A673 (cell line): Measurements from ENCODE around the gene KIFBP. TPM values are rescaled to one million over a fixed set of nuclear protein-coding genes. Genes with fewer than 3 reads are reported as not detected.

Source experiments
- BruUV-seq: library from RNA; stranded (reverse); fragments of 400-500 nt; replicated peaks from 2 replicates; lab custom pipeline; 2021; lab: Mats Ljungman, UMichigan
- CTCF ChIA-PET: fragments of 300-600 bp; sonication (Branson Sonifier 250); formaldehyde crosslinking; loops from one replicate; lab custom pipeline; 2022; ENCODE audit warnings: antibody characterized with exemption; lab: Charles Lee
- POLR2A ChIA-PET: fragments of 300-600 bp; sonication (Branson Sonifier 250); formaldehyde crosslinking; loops from one replicate; lab custom pipeline; 2022; ENCODE audit warnings: antibody characterized with exemption; ENCODE audit not compliant: low non-redundant PET; lab: Charles Lee
- DNase-seq: peaks from one replicate; pipeline ENCODE4 v3.0.0-alpha.2; 2015; ENCODE audit warnings: low spot score
- H3K27ac ChIP-seq: fragments of 200-600 bp; sonication (generic); 2 replicates; pipeline ENCODE4 v1.5.1; 2016; ENCODE audit warnings: mixed run types, low read depth, mild to moderate bottlenecking, mixed read lengths, antibody characterized with exemption, low read length; ENCODE audit not compliant: poor library complexity, severe bottlenecking
- H3K27me3 ChIP-seq: fragments of 200-600 bp; sonication (generic); replicated peaks from 2 replicates; pipeline ENCODE4 v1.6.1; 2017; ENCODE audit warnings: mixed run types, low read depth, mild to moderate bottlenecking, mixed read lengths, antibody characterized with exemption, low read length; ENCODE audit not compliant: insufficient read depth, poor library complexity
- H3K36me3 ChIP-seq: fragments of 200-600 bp; sonication (generic); 2 replicates; pipeline ENCODE4 v1.6.1; 2016; ENCODE audit warnings: mixed run types, mild to moderate bottlenecking, mixed read lengths, antibody characterized with exemption, low read length; ENCODE audit not compliant: insufficient read depth, poor library complexity, severe bottlenecking
- H3K4me1 ChIP-seq: fragments of 200-600 bp; sonication (generic); 2 replicates; pipeline ENCODE4 v1.6.1; 2017; ENCODE audit warnings: mixed run types, mild to moderate bottlenecking, mixed read lengths, antibody characterized with exemption, low read length; ENCODE audit not compliant: insufficient read depth, poor library complexity, severe bottlenecking
- H3K4me3 ChIP-seq: fragments of 200-600 bp; sonication (generic); 2 replicates; pipeline ENCODE4 v1.5.1; 2016; ENCODE audit warnings: low read depth, mixed run types, mild to moderate bottlenecking, mixed read lengths, low read length; ENCODE audit not compliant: poor library complexity, severe bottlenecking
- H3K9me3 ChIP-seq: fragments of 200-600 bp; sonication (generic); 2 replicates; pipeline ENCODE4 v1.6.1; 2016; ENCODE audit warnings: mixed run types, low read depth, mild to moderate bottlenecking, mixed read lengths, antibody characterized with exemption, low read length; ENCODE audit not compliant: poor library complexity, severe bottlenecking
- CTCF ChIP-seq: fragments of 300-800, 200-600 bp; sonication (generic); conservative IDR thresholded peaks from 2 replicates; pipeline ENCODE4 v1.5.1; 2017; ENCODE audit warnings: low read depth, mild to moderate bottlenecking, antibody characterized with exemption, low read length, moderate library complexity, mixed read lengths
- EZH2 ChIP-seq: fragments of 200-600 bp; sonication (generic); IDR thresholded peaks from 2 replicates; pipeline ENCODE4 v1.6.1; 2017; ENCODE audit warnings: borderline replicate concordance, low read depth, mild to moderate bottlenecking, mixed read lengths, antibody characterized with exemption, low read length; ENCODE audit not compliant: poor library complexity, severe bottlenecking
- intact Hi-C: fragments of 100-400 bp; cut with micrococcal nuclease; formaldehyde crosslinking; loops from one replicate; pipeline ENCODE4 v1.10.0; 2022; ENCODE audit not compliant: unreplicated experiment
- total RNA-seq: library from RNA; stranded (reverse); gene quantifications from 2 replicates; pipeline ENCODE4 v1.2.3, GENCODE V29; 2021

Gene KIFBP
- total RNA-seq, 1 experiment from 2014 or later = 42.8 TPM

DNA sequence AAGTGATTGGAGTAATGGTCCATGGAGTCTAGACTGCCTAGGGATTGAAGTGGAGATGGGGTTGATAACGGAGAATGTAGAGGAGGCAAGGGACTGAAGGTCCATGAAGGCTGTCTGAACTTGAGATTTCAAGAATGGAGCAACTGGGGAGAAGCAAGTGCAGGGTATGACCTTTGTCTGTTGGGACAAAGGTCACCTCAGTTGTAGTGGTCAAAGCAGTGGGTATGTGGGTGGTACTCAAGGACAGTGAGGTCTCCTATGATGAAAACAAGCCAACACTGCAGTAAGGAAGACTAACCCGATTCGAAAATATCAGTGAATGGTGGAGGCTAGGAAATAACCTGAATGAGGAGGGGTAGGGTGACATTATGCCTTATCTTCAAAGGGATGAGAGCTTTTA, 38.0 kb upstream of the KIFBP start:
- Histone ChIP-seq H3K4me3 (no peak overlapping the region), H3K27ac (no peak overlapping the region), H3K9me3 (no peaks in the 10 kb centered on the region), H3K4me1 (no peaks in the 10 kb centered on the region), H3K36me3 (peaks cover 34% of the 10 kb centered on the region), H3K27me3 (no peaks in the 10 kb centered on the region)
- no peak for DNase-seq
- intact Hi-C loops = no loop called here
- ChIA-PET CTCF (no interaction called here), POLR2A (no interaction called here)
- TF ChIP-seq EZH2 (no peak), CTCF (no peak)
- BruUV-seq = no TSS peak

DNA sequence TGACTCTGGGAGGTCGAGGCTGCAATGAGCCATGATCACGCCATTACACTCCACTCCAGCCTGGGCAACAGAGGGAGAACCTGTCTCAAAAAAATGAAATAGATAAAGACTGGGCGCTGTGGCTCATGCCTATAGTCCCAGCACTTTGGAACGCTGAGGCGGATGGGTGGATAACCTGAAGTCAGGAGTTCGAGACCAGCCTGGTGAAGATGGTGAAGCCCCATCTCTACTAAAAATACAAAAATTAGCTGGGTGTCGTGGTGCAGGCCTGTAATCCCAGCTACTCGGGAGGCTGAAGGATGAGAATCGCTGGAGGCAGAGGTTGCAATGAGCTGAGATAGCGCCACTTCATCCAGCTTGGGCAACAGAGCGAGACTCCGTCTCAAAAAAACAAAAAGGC, 33.7 kb upstream of the KIFBP start:
- CTCF ChIA-PET = interaction anchor here (1.2 kb wide), 1 partner anchor 458 kb away, joined by 3 read pairs; no protein-coding TSS in a partner anchor
- POLR2A ChIA-PET = no interaction called here
- intact Hi-C loops = loop anchor here (5.0 kb wide), 1 partner anchor 53 kb away; the partner anchor contains the start of gene DDX50
- no peaks in the 10 kb centered on the region for H3K27me3 ChIP-seq
- DNase-seq = no peak
- H3K4me3 ChIP-seq = peak overlapping the region; percentile 74
- TF ChIP-seq CTCF (no peak), EZH2 (no peak)
- H3K27ac ChIP-seq = no peak overlapping the region
- no peaks in the 10 kb centered on the region for H3K4me1 ChIP-seq
- H3K36me3 ChIP-seq = peaks cover 11% of the 10 kb centered on the region
- H3K9me3 ChIP-seq = no peaks in the 10 kb centered on the region
- BruUV-seq = no TSS peak

- TSS peak; percentile 89 for BruUV-seq
- TF ChIP-seq EZH2 = no peak
- TF ChIP-seq CTCF = no peak
- POLR2A ChIA-PET = interaction anchor here (0.6 kb wide), 1 partner anchor 25 kb away, joined by 3 read pairs; no protein-coding TSS in a partner anchor
- CTCF ChIA-PET = interaction anchor here (0.6 to 1.2 kb wide), 2 partner anchors 137 to 458 kb away, joined by 3 to 4 read pairs; no protein-coding TSS in a partner anchor
- Histone ChIP-seq H3K4me3 (peak overlapping the region; percentile 74), H3K9me3 (no peaks in the 10 kb centered on the region), H3K4me1 (no peaks in the 10 kb centered on the region), H3K27me3 (no peaks in the 10 kb centered on the region), H3K27ac (peak overlapping the region; percentile 86), H3K36me3 (peaks cover 16% of the 10 kb centered on the region)
- DNase-seq = no peak
- intact Hi-C loops = loop anchor here (5.0 kb wide), 1 partner anchor 53 kb away; the partner anchor contains the start of gene DDX50
Measured at GRCh38 chr10:68955355-68955831, 33.2 kb upstream of the KIFBP start.
